HG02588 (cell line): ENCODE results near the gene RERE.
"Not testable (repeated sequence)": the region's sequence is repeated elsewhere in the genome, so short reads cannot be mapped to it uniquely, and the experiment has no call there.

Experiments used
- ATAC-seq: cut with Tn5 transposase; IDR thresholded peaks from one replicate; pipeline ENCODE4 v1.9.1; 2021; ENCODE audit warnings: mild to moderate bottlenecking, moderate library complexity; ENCODE audit not compliant: unreplicated experiment

RERE gene

GRCh38 chr1:8695442-8695841 lies 122.0 kb downstream of the RERE start:
- not testable (repeated sequence) for ATAC-seq

DNA sequence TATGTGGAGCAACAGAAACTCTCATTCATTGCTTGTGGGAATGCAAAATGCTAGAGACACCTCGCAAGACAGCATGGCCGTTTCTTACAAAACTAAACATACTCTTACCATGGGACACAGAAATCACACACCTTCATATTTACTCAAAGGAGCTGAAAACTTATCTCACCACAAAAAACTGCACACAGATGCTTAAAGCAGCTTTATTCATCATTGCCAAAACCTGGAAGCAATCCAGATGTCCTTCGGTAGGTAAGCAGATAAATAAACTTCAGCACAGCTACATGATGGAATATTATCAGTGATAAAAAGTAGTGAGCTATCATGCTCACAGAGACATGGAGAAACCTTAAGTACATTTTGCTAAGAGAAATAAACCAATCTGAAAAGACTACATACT lies 124.3 kb downstream of the RERE start:
- ATAC-seq: no peak

- ATAC-seq: no peak
These were observed 125.8 kb downstream of the RERE start for GRCh38 chr1:8691662-8692061.

DNA sequence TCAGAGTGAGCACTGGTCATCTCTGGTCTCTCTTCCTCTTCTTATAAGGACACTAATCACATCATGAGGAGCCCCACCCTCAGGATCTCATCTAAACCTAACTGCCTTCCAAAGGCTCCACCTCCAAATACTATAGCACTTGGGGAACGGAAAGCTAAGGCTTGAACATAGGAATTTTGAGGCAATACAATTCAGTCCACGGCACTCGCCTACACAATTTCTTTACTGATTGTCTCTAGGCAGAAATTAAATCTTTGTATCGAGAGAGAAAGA lies 127.3 kb downstream of the RERE start:
- ATAC-seq: no peak

DNA sequence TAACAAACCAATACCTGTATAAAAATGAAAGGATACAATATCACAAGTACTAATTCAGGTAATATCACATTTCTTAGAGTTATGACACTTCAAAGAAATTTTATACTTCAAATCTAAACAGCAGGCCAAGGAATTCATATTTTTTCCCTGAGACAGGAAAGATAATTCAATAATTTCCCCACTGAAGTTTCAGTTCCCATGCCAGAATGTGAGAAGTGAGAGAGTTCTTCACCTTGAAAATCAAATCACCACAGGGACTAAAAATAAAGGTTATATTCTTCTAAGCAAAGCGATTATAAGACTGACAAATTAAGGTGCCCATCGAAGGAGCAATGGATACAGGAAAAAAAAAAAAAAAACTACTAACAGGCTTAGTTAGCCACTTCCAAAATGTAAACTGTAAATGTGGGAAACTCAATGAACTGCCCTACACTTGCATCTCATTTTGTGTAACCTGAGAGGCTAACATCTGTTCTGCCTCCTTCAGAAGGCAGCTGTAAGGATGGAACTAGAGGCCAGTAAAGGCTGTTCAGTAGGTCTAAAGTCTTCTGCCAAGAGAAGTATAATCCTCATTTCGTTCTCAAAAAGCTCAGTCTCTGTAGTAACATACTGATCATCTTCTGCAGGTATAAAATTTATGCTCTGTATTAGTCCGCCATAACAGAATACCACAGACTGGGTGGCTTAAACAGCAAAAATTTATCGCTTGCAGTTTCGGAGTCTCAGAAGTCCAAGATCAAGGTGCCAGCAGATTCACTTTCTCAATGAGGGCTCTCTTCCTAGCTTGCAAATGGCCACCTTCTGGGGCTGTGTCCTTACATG lies 127.8 kb downstream of the RERE start:
- no peak for ATAC-seq

- no peak for ATAC-seq
These were observed 129.9 kb downstream of the RERE start for GRCh38 chr1:8687538-8687937.

DNA sequence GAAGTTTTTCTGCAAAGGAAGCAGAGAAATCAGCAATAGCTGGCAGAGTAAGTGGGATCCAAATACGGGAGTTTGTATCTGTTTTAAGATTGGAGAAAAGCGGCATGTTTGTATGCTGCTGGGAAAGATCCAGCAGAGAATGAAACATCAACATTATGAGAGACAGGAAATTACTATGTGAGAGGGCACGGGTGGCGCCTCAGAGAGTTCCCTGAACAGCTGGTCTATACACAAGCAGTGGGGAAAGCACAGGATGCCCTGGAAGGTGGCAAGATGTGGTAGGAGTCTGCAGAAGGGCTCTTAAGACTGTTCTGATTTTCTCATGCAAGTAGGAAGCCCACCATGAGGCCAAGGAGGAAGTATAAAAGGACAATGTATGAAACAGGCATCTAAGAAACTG lies 130.4 kb downstream of the RERE start:
- ATAC-seq: no peak

DNA sequence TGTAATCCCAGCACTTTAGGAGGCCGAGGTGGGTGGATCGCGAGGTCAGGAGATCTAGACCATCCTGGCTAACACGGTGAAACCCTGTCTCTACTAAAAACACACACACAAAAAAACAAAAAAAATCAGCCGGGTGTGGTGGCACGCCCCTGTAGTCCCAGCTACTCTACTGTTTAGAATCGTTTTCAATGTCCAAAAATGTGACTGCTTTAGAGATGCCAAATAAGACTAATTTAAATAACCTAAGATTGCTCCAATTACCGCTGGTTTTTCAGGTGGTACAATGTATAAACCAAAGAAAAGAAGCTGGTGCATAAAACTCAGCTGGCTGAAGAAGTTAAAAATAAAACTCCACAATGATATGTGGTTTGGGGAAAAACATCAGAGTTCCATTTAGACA lies 132.0 kb downstream of the RERE start:
- no peak for ATAC-seq

GRCh38 chr1:8684590-8684989 lies 132.8 kb downstream of the RERE start:
- ATAC-seq: no peak

- ATAC-seq: no peak
These were observed 134.9 kb downstream of the RERE start for GRCh38 chr1:8682573-8682972.

DNA sequence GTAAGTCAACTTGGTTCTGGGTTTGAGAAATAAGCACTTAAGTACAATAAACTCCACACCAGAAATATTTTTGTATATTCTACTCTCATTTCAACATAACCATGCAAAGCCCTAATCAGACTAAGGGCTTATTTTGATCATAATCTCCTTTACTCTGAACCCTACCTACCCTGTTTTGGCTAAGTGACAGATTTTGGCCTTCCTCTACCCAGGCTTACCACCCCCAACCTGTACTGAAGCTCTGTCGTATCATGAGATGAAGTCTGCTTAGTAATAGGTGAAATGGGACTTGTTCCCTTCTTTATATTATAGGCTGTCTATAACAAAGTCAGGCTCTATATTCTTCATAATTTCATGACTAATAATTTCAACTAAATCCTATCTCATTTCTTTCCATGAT lies 135.5 kb downstream of the RERE start:
- no peak for ATAC-seq

GRCh38 chr1:8680664-8681650 lies 136.5 kb downstream of the RERE start:
- ATAC-seq: no peak

GRCh38 chr1:8679929-8680663 lies 137.3 kb downstream of the RERE start:
- ATAC-seq: no peak

DNA sequence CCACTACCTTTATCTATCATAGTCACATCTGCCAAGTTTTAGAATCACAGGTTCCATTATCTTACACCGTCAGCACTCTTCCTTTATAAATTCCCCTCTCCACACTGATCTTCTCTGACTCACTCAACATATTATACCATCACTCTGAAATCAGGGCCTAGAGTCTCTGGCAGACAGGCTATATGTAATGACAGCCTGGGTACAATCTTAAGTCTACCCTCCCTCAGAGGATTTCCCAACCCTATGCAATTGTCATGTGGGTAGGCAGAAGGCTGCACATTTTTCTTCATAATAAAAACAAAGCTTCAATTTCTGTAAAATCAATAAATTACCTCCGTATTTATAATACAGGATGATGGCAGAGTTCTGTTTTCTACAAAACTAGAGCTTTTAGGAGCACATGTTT lies 138.0 kb downstream of the RERE start:
- ATAC-seq: no peak

DNA sequence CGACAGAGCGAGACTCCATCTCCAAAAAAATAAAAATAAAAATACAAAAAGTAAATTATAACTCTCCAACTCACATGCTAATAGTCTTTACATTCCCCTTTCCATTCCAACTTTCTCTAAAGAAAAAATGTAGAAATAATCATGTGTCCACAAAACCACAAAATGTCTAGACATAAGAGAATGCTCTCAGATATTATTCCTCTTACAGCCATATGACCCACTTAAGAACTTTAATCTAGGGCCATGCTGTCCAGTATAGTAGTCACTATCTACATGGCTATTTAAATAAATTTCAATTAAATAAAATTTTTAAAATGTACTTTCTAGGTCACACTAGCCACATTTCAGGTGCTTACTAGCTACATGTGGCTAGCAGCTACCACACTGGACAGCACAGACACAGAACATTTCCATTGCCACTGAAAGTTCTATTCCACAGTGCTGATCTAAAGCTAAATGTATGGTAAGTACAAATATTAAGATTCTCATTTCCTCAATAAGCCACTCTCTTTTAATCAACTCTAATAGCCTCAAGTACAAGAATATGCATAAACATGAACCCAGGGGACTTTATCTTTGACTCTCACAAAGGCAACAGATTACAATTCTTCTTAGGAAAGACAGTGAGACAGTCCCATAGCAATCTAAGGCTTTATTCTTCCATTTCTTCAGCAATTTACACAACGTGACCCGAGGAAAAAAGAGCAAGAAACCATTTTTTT lies 138.6 kb downstream of the RERE start:
- no peak for ATAC-seq

- no peak for ATAC-seq
These were observed 139.7 kb downstream of the RERE start for GRCh38 chr1:8677782-8678181.

DNA sequence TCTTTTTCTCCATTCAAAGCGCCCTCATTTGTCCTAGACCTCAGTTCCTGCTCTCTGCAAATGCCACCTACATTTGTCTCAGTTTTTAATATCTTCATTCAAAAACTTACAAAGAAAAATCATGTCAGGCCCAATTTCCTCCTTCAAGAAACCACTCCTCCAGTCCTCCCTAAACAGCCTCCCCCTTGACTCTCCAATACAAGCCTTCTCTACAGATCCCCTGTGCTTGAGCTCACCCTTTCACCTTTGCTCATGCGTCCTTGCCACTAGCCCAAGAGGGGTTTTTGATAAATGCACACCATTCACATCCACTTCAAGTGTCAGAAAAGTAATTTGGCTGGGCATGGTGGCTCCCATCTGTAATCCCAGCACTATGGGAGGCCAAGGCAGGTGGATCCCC lies 140.6 kb downstream of the RERE start:
- no peak for ATAC-seq

GRCh38 chr1:8676072-8676471 lies 141.4 kb downstream of the RERE start:
- ATAC-seq: no peak

DNA sequence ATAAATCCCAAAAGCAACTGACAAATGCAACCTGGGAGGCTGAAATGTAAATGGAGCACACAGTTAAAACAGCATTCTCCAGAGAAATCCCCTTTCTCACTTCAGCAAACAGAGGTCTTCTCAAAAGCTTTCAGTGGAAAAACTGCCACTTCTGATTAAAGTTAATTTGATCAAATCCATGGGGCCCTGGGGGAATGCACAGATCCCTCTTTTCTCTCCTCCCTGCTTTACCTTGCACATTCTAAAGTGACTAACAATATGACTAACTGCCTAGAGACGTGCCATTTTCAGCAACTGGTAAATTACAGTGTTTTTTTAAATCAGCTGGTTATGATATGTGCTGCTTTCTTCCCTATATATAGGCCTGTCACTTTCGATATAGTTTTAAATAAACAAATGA lies 142.5 kb downstream of the RERE start:
- no peak for ATAC-seq

- no peak for ATAC-seq
These were observed 143.0 kb downstream of the RERE start for GRCh38 chr1:8674481-8674880.
